ENCODE results near the gene COPA.

Gene COPA

GRCh38 chr1:160361814-160362167, 18.7 kb upstream of the COPA start:
- DNase-seq (ENCODE audit: low spot score), result no peak
- TF ChIP-seq CTCF (IDR thresholded peaks at IDR 0.05), result no peak
- Histone ChIP-seq H3K27ac (no peak overlapping the region), H3K4me3 (no peak overlapping the region)

- no peak for TF ChIP-seq CTCF (IDR thresholded peaks at IDR 0.05)
- Histone ChIP-seq H3K27ac (no peak overlapping the region), H3K4me3 (no peak overlapping the region)
- DNase-seq (ENCODE audit: low spot score), result no peak
These were observed 18.1 kb upstream of the COPA start for GRCh38 chr1:160361199-160361598.

GRCh38 chr1:160360227-160360695, 17.2 kb upstream of the COPA start:
- no peak overlapping the region for H3K27ac ChIP-seq
- no peak for TF ChIP-seq CTCF (IDR thresholded peaks at IDR 0.05)
- no peak overlapping the region for H3K4me3 ChIP-seq
- DNase-seq (ENCODE audit: low spot score), result no peak

GRCh38 chr1:160359559-160360226, 16.6 kb upstream of the COPA start:
- DNase-seq (ENCODE audit: low spot score), result no peak

GRCh38 chr1:160358073-160358472, 15.0 kb upstream of the COPA start:
- TF ChIP-seq CTCF (IDR thresholded peaks at IDR 0.05), result no peak
- H3K4me3 ChIP-seq, result no peak overlapping the region
- H3K27ac ChIP-seq, result no peak overlapping the region
- DNase-seq (ENCODE audit: low spot score), result no peak

More at GRCh38 chr1:160359559-160360226, 16.6 kb upstream of the COPA start:
- Histone ChIP-seq H3K4me3 (no peak overlapping the region), H3K27ac (no peak overlapping the region)
- TF ChIP-seq CTCF (IDR thresholded peaks at IDR 0.05), result no peak

GRCh38 chr1:160357286-160358002, 14.4 kb upstream of the COPA start:
- no peak overlapping the region for H3K4me3 ChIP-seq
- DNase-seq (ENCODE audit: low spot score), result no peak
- H3K27ac ChIP-seq, result no peak overlapping the region
- no peak for TF ChIP-seq CTCF (IDR thresholded peaks at IDR 0.05)

Data from coronary artery (tissue), 2 donors.